Stromal cell of bone marrow (primary cell): ENCODE measurements around the gene BSDC1.

Source experiments
- DNase-seq: peaks from one replicate; pipeline ENCODE4 v3.0.0-alpha.2; 2012; ENCODE audit warnings: low read depth

BSDC1 gene

GRCh38 chr1:32336591-32336932, 57.7 kb downstream of the BSDC1 start:
- DNase-seq: no peak

- no peak for DNase-seq
Observed at GRCh38 chr1:32335790-32336590, 58.3 kb downstream of the BSDC1 start, which contains the start of gene MARCKSL1. Gene MARCKSL1 (minus strand): TSS chr1:32336233. CDS start chr1:32336033, 200 bp downstream.

DNA sequence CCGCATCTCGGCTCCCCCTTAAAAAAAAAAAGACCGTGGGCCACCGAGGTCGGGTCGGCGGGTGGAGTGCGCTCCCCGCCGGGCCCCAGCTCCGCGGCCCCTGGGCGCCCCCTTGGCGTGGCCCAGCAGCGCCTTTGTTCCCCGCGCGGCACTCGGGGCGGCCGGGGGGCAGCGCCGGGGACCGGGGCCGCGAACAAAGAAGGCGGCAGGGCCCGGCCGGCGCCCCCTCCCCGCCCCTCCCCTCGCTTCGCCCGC, 58.8 kb downstream of the BSDC1 start:
- no peak for DNase-seq

DNA sequence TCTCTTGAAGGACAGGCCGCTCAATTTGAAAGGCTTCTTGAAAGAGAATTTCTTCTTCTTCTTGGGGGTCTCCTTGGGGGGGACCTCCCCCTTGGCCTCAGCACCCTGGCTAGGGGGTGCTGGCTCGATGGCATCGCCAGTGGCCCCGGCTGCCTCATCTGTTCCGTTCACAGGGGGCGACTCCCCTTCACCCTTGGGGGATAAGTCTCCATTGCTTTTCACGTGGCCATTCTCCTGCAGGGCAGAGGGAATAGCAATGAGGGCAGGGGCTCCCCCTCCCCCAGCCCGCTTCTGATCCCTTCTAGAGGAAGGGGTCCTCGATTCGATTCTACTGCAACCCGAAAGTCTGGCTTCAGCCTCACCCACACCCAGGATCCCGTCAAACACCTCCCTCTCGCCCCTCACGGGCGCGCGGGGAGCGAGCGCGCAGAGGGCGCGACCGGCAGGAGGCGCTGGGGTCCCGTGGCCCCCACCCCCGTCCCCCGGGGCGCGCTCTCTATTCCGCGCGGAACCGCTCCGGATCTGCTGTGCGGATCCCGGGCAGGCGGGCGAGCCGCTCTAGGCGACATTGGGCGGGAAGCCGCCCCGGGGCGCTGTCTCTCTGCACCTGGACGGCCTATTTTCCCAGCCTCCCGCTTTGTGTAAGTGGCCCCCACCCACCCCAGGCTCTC, 59.2 kb downstream of the BSDC1 start:
- DNase-seq: no peak

- DNase-seq: no peak
Observed at GRCh38 chr1:32334274-32334861, 59.9 kb downstream of the BSDC1 start.

- DNase-seq: no peak
Observed at GRCh38 chr1:32333251-32333963, 60.8 kb downstream of the BSDC1 start.

- DNase-seq: no peak
Observed at GRCh38 chr1:32332290-32333079, 61.8 kb downstream of the BSDC1 start.

DNA sequence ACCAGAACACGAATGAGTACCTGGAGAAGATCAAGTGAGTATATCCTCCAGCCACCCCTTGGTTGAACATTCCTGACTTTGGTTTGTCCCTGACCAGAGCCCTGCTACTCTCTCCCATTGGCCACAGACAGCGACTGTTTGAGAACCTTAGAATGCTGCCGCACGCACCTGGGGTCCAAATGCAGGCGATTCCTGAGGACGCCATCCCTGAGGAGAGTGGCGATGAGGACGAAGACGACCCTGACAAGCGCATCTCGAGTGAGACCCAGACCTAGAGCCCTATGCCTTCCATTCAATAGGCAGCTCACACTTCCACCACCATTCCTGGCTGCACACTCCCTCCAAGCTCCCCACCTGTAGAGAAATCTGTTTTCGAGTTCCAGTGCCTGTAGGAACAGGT, 62.7 kb downstream of the BSDC1 start:
- DNase-seq: no peak

- DNase-seq: no peak
Observed at GRCh38 chr1:32330558-32331151, 63.6 kb downstream of the BSDC1 start.

DNA sequence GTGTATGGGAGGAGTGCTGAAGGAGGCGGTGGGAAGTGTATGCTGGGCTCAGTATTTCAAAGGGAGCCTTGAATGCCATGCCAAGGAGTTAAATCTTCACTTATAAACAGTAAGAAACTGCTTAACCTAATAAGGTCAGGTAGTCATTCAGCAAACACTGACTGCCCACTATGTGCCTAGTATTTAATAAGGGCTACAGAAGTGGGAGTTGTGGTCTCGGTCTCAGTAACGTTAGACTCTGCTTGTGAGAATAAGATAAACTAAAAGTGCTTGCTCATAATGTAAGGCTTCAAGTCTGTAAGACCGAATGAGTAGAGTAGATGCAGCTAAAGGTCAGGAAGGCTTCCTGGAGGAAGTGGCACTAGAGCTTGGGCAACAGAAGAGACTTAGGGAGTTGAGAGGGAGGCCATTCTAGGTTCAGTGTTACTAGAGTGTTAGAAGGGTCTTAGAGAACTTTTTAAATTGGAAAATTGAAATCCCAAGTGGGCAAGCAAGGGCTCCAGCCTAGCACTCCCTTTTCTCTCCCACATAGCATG, 64.2 kb downstream of the BSDC1 start:
- DNase-seq: no peak

- DNase-seq: no peak
Observed at GRCh38 chr1:32327204-32327603, 67.0 kb downstream of the BSDC1 start.

- DNase-seq: no peak
Observed at GRCh38 chr1:32321712-32322291, 72.4 kb downstream of the BSDC1 start.

DNA sequence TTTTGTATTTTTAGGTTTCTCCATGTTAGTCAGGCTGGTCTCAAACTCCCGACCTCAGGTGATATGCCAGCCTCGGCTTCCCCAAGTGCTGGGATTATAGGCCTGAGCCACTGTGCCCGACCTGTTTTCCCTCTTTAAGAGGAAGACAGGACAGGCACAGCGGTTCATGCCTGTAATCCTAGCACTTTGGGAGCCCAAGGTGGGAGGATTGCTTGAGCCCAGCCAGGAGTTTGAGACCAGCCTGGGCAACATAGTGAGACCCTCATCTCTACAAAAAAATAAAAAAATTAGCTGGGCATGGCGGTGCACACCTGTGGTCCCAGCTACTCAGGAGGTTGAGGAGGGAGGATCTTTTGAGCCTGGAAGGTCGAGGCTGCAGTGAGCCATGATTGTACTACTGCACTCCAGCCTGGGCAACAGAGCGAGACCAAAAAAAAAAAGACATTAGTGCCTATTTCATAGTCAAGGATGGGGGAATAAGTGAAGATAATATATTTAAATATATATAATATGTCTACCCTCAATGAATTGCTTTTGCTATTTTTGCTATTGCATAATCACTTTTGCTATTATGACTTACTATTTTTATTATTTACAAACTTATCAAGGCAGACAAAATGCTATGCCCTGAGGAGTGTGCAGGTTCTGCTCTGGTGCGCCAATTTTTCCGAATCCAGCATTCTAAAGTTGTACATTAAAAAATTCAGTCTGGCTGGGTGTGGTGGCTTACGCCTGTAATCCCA, 75.9 kb downstream of the BSDC1 start:
- no peak for DNase-seq

GRCh38 chr1:32316903-32317277, 77.4 kb downstream of the BSDC1 start:
- no peak for DNase-seq
